ENCODE data around the gene MAPK9. TPM values are rescaled to one million over a fixed set of nuclear protein-coding genes. Genes with fewer than 3 reads are reported as not detected.

MAPK9 gene
- total and polyA plus RNA-seq, 7 donors: 20.5 to 45.7 (median 39.5) TPM

GRCh38 chr5:180289433-180289832 lies 2.5 kb downstream of the MAPK9 start:
- 20 to 74% methylated on average over 3 of the region's 3 CpGs for WGBS, 2 donors
- Histone ChIP-seq H3K4me3 (no peak overlapping the region), H3K4me1 (peaks cover 0 to 39% (median 20%) of the 10 kb centered on the region in 4 donors), H3K27ac (no peak overlapping the region), H3K36me3 (no peaks in the 10 kb centered on the region), H3K27me3 (no peaks in the 10 kb centered on the region), H3K9me3 (no peaks in the 10 kb centered on the region)
- DNase-seq: no peak
- TF ChIP-seq POLR2AphosphoS5 (IDR thresholded peaks at IDR 0.05) (no peak), POLR2A (IDR thresholded peaks at IDR 0.05) (no peak)
- intact Hi-C loops (cut with DNase I): no loop called here

DNA sequence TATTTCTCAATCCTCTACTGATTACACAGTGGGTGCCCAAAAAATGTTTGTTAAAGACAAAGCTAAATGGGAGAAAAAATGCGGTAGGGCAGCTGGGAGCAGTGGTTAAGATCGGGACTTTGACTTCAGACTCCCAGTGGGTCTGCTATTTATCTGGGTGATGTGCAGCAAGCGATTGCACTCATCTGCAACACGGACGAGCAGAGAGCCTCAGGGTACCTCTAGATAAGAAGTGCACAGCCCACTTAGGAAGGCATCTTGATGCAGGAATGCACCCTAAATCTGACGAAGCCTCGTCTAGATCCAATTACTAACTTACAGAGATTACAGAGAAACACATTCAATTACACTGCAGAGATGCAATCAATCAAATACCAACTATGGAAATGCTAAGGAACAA lies 4.0 kb downstream of the MAPK9 start:
- no peak for DNase-seq
- intact Hi-C loops (cut with DNase I): no loop called here

GRCh38 chr5:180287404-180287803 lies 4.5 kb downstream of the MAPK9 start:
- H3K36me3 ChIP-seq: peaks cover 0 to 7% (median 0%) of the 10 kb centered on the region in 4 donors
- no peak overlapping the region for H3K27ac ChIP-seq

More for the DNA sequence above, 4.0 kb downstream of the MAPK9 start:
- WGBS, 2 donors: 90 to 93% methylated on average over 7 of the region's 7 CpGs
- H3K4me1 ChIP-seq: peaks cover 0 to 33% (median 15%) of the 10 kb centered on the region in 4 donors
- no peaks in the 10 kb centered on the region for H3K27me3 ChIP-seq
- H3K9me3 ChIP-seq: no peaks in the 10 kb centered on the region
- no peak for TF ChIP-seq CTCF (IDR thresholded peaks at IDR 0.05)
- no peak for TF ChIP-seq POLR2A (IDR thresholded peaks at IDR 0.05)
- no peak for TF ChIP-seq EP300 (IDR thresholded peaks at IDR 0.05)
- no peak for TF ChIP-seq POLR2AphosphoS5 (IDR thresholded peaks at IDR 0.05)
- no peak overlapping the region for H3K4me3 ChIP-seq
- no peak overlapping the region for H3K27ac ChIP-seq
- peaks cover 0 to 2% (median 0%) of the 10 kb centered on the region in 4 donors for H3K36me3 ChIP-seq

GRCh38 chr5:180284149-180284548 lies 7.7 kb downstream of the MAPK9 start:
- Histone ChIP-seq H3K4me3 (no peak overlapping the region), H3K4me1 (peaks cover 0 to 10% (median 5%) of the 10 kb centered on the region in 4 donors), H3K36me3 (peaks cover 0 to 25% (median 4%) of the 10 kb centered on the region in 4 donors), H3K27ac (no peak overlapping the region), H3K9me3 (no peaks in the 10 kb centered on the region), H3K27me3 (no peaks in the 10 kb centered on the region)
- TF ChIP-seq POLR2A (IDR thresholded peaks at IDR 0.05) (no peak), POLR2AphosphoS5 (IDR thresholded peaks at IDR 0.05) (no peak), EP300 (IDR thresholded peaks at IDR 0.05) (no peak), CTCF (IDR thresholded peaks at IDR 0.05) (no peak)
- intact Hi-C loops (cut with DNase I): no loop called here
- 82 to 90% methylated on average over 10 of the region's 10 CpGs for WGBS, 2 donors
- DNase-seq: no peak

More at GRCh38 chr5:180287404-180287803, 4.5 kb downstream of the MAPK9 start:
- WGBS, 2 donors: 71 to 90% methylated on average over 2 of the region's 2 CpGs
- no peaks in the 10 kb centered on the region for H3K9me3 ChIP-seq
- no peak for DNase-seq
- peaks cover 0 to 33% (median 15%) of the 10 kb centered on the region in 4 donors for H3K4me1 ChIP-seq
- no peak overlapping the region for H3K4me3 ChIP-seq
- intact Hi-C loops (cut with DNase I): no loop called here
- TF ChIP-seq POLR2AphosphoS5 (IDR thresholded peaks at IDR 0.05) (no peak), EP300 (IDR thresholded peaks at IDR 0.05) (no peak)
- no peaks in the 10 kb centered on the region for H3K27me3 ChIP-seq

DNA sequence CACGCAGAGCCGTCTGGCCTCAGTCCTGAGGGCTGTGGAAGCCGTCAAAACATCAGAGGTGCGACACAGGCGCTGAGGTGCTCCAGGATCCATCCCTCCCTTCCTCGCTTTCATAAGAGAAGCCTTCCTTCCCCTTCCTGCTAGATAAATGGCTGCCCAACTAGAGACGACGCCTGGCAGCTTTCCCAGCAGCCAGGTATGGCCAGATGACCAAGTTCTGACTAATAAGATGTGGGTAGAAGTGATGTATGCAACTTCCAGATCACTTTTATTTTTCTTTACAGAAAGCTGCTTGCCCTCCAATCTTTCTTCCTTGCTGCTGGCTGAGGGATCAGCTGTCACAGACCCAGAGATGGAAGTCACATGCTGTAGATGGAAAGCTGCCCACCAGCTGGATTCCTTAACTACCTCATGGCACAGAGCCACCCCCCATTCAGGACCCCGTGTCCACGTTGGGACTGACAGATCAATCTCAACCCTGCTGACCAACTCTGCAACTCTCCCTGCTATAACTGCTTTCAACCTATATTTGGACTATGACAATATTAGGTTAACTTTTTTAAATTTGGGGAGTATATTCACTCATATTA lies 8.8 kb downstream of the MAPK9 start:
- Histone ChIP-seq H3K27ac (no peak overlapping the region), H3K36me3 (peaks cover 4 to 34% (median 9%) of the 10 kb centered on the region in 4 donors), H3K27me3 (no peaks in the 10 kb centered on the region), H3K4me1 (peaks cover 0 to 8% (median 5%) of the 10 kb centered on the region in 4 donors), H3K9me3 (no peaks in the 10 kb centered on the region), H3K4me3 (no peak overlapping the region)
- DNase-seq: no peak
- WGBS, 2 donors: 83 to 93% methylated on average over 10 of the region's 10 CpGs
- no peak for TF ChIP-seq CTCF (IDR thresholded peaks at IDR 0.05)
- TF ChIP-seq POLR2A (IDR thresholded peaks at IDR 0.05): no peak
- no peak for TF ChIP-seq EP300 (IDR thresholded peaks at IDR 0.05)
- TF ChIP-seq POLR2AphosphoS5 (IDR thresholded peaks at IDR 0.05): no peak
- intact Hi-C loops (cut with DNase I): no loop called here
